GM21360 (cell line): Measurements from ENCODE around the gene IRF3.

Experiments used
- ATAC-seq: cut with Tn5 transposase; IDR thresholded peaks from one replicate; pipeline ENCODE4 v1.9.1; 2021; ENCODE audit warnings: mild to moderate bottlenecking, moderate library complexity; ENCODE audit not compliant: unreplicated experiment

The IRF3 gene

DNA sequence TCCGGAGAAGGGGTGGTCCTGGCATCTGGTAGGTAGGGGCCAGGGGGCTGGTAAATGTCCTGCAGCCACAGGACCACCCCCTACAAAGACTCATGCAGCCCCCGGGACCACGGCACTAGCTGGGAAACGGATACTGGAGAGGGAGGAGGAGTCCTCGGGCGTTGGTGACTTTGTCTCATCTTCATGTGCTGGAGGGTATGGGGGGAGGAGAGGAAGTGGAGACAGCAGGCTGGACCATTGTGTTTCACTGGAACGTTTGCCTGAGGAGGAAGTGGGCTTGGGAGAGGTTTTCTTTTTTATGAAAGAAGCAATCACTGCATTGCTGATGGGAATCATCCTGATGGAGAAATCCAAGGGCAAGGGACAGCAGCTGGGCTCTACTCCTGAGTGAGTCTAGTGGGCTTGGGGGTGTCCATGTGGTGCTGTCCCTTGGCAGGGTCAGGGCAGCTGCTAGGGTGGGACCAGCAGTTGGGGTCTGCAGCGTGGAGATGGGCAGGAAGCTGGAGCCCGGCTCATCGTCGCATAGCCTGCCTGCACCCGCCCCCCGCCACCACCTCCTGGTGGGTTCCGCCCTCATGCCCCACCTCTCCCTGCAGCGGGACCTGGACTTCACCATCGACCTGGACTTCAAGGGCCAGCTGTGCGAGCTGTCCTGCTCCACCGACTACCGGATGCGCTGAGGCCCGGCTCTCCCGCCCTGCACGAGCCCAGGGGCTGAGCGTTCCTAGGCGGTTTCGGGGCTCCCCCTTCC lies 22.1 kb upstream of the IRF3 start:
- ATAC-seq, result no peak

DNA sequence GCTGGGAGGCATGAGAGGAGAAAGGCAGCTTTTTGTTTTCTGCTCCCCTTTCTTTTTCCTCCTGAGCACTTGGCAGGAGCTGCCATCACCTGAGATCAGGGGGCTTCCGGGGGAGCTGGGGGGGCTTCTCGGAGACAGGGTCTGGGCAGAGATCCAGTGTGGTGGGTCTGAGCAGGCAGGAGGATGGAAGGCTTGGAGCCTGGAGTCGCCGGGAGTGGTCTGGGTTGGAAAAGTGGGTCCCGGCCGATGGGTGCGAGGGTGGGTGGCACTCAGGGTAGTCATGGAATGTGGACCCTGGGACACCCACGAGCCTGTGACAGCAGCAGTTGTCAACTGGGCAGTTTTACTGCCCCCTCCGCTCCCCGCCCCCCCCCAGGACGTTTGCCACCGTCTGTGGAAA lies 21.5 kb upstream of the IRF3 start:
- ATAC-seq, result no peak

DNA sequence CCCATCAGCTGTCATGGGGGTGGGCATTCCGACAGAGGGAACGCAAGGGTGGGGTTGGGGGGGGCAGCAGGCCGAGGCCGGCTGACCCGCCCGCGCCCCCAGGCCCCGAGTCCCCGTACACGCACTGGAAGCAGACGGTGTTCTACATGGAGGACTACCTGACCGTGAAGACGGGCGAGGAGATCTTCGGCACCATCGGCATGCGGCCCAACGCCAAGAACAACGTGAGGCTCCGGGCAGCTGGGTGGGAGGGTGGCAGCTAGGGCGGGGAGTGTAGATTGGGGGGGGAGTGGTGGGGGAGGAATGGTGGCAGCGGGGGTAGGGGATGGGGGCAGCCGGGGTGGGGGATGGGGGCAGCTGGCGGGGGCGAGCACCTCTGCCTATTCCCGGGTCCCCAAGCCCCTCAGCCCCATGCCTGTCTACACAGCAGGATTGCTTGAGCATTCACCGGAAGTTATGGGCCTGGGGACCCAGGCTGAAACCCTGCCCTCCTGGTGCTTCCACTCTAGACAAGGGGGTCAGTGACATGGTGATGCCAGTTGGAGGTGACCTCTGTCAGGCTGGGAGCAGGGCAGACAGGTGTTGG lies 20.9 kb upstream of the IRF3 start:
- no peak for ATAC-seq

DNA sequence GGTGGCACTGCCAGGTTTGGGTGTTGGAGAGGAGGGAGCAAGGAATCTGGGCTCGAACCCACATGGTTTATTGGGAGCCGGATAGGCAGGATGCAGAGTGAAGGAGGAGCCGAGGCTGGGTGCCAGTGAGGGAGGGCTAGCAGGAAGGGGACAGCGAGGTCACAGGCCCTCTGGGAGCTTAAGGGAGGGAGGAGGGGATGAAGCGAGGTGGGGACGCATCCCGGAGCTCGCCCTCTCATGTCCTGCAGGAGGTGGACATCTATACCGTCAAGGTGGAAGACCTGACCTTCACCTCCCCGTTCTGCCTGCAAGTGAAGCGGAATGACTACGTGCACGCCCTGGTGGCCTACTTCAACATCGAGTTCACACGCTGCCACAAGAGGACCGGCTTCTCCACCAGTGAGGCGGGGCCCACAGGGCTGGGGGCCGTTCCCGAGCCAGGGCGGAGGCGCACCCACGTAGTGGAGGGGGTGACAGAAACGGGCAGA lies 20.2 kb upstream of the IRF3 start:
- no peak for ATAC-seq

DNA sequence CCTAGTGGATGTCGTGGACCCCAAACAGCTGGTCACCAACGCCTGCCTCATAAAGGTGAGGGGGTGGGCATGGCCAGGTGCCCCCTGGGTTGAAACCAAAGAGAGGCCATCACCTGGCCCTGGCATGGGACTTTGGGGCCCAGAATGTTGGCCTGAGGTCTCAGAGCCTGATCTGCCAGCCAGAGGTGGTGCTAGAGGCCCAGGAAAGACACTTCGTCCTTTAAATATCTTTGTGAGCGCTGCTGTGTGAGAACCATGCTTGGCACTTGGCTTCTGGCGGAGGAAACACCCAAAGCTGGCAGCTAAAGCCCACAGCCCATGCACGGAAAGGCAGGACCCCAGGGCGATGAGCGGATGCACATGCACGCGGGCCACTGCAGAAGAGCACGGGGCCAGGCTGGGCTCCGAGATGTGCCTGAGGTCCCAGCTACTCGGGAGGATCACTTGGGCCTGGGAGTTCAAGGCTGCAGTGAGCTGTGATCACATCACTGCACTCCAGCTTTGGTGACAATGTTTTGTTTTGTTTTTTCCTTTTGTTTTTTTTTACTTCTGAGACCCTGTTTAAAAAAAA lies 19.4 kb upstream of the IRF3 start:
- no peak for ATAC-seq

DNA sequence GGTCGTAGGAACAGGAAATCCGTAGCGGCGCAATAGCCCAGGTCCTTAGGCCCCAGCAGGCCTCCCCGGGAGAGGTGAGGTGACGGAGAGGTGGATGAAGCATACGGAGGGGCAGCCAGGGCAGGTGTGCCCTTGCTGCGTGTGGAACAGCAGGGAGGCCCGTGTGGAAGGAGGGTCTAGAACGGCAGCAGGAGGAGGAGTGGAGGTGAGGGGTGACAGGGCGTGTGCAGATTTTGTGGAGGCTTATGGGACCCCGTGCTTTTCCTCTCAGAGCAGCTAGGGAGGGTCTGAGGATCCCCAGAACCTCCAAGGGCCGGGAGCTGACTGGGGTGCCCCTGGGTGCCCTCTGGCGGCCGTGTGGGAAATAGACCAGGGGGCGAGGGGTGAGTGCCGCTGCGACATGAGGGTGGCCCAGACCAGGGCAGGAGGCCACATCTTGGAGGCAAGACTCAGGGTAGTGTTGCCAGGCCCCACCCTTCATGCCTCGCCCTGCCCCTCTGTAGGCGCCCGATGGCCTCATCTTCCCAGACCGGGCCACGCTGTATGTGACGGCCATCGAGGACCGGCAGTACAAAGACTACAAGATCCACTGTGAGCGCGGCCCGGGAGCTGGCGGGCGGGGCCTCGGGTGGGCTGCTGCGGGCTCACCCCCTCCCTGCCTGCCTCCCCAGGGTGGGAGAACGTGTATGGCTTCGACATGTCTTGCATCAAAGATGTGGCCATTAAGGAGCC lies 18.8 kb upstream of the IRF3 start:
- no peak for ATAC-seq

DNA sequence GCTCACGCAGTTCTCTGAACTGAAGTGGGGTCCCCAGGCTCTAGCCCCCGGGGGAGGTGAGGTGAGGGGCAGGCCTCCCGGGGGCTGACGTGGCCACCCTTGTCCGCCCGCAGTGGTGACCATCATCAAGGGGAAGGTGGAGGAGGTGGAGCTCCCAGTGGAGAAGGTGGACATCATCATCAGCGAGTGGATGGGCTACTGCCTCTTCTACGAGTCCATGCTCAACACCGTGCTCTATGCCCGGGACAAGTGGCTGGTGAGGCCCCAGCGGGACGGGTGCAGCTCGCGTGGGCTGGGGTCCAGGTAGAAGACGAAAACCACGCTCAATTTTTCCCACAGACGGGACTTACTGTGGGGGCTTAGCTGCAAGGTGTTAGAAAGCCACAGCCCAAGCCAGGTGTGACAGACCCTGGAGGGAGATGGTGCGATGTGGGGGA lies 18.2 kb upstream of the IRF3 start:
- ATAC-seq, result no peak

DNA sequence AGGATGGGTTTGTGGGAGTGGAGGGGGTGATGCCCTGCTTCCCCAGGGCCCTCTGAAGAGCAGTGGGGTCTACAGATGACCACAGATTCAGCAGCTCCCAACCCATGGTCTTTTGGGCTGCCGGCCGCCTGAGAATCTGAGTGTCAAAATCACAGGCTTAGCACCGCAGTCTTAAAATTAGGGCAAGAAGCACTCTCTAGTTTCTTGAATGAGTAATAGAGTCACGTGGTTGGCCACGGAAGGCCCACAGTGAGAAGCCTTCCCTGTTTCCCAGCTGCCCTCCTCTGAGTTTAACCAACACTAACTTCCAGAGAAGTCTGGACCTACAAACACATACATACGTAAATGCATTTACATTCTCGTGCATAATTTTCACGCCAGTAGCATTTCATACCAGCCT lies 16.6 kb upstream of the IRF3 start:
- no peak for ATAC-seq

DNA sequence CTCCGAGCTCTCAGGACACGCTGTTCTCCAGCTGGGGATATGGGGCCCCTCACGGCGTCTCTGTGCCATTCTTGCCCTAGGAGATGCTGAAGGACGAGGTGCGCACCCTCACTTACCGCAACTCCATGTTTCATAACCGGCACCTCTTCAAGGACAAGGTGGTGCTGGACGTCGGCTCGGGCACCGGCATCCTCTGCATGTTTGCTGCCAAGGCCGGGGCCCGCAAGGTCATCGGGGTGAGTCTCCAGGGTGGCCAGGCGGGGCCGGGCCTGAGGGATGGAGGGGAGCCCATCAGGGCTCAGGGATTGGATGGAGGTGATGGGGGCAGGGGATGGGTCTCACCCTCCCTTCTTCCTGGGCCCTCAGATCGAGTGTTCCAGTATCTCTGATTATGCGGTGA lies 16.2 kb upstream of the IRF3 start:
- no peak for ATAC-seq

DNA sequence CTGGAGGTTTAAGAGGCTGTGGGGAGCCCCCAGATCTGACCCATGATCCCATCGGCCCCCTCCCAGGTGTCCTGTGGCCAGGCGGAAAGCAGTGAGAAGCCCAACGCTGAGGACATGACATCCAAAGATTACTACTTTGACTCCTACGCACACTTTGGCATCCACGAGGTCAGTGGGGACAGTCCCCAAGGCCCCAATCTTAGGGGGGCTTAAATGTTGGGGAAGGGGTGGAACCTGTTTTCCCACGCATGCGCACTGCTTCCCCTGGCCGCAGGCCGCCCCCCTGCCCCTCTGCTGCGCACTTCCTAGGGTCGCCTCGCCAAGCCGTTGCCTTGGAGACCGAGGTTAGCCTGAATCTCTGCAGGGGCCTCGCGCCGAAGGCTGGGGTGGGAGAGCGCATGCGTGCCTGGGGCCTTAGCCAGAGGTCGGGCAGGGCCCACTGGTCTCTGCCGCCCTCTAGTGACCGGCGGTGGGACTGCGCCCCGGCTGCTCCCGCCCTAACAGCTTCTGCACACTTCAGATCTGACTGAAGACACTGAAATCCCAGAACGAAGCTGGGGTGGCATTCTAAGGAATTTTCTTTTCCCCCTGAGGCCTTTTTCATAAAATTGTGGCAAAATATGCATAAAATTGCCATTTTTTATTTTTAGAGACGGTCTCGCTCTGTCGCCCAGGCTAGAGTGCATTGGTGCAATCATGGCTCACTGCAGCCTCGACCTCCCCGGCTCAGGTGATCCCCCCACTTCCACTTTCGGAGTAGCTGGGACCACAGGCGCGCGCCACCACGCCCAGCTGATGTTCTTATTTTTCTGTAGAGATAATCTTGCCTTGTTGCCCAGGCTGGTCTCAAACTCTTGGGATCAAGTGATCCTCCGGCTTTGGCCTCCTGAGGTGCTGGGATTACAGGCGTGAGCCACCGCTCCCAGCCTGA lies 15.0 kb upstream of the IRF3 start:
- ATAC-seq, result no peak

DNA sequence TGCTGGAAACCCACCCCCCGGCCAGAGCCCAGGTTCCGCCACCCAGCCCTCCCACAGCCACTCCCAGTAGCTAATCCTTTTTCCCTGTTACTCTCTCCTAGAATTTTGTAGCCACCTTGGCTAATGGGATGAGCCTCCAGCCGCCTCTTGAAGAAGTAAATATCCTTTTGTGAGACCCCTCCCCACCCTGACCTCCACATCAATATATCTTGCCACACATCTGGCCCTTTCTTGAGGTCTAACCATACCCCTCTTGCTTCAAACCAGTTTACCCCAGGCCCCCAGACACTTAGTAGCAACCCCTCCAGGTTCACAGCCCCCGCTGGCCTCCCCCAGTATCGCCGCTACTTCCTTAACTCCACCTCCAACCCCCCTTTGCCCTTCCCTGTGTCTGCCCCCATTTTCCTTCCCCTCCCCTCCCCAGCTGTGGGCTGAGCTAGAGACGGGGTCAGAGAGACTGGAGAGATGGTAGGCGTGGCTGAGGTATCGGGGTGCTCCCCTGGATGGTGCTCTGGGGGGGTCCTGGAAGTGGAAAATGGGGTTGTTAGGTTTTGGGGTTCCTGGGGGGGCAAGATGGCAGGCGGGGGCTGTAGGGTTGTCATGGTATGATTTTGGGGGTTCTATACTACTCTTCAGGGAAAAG lies 14.2 kb upstream of the IRF3 start:
- ATAC-seq, result no peak

DNA sequence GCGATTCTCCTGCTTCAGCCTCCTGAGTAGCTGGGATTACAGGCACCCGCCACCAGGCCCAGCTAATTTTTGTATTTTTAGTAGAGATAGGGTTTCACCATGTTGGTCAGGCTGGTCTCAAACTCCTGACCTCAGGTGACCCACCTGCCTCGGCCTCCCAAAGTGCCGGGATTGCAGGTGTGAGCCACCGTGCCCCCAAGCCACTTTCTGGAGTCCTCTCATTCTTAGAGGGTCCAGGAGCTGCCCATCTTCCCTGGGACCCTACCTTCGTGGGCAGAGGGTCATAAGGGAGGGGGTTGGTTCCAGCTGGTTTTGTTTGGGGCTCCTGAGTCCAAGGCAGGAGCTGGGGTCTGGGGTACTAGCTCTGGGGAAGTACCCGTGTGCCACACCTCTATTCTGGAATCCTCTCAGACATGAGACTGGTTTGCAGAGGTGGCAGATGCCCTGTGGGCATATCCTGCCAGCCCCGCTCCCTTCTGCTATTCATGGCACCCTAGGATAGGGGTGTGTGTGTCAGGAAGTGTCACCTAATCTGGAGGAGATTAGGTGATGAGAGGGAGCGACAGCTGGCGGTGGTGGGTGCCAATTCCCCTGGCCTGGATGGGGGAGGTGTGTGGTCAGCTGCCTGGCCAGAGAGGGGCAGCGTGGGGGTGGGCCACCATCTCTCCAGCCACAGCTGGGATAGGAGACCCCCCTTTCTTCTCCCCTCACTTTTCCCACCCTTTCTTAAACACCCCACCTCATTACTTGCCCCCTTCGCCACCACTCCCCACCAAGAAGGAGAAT lies 13.5 kb upstream of the IRF3 start:
- no peak for ATAC-seq

DNA sequence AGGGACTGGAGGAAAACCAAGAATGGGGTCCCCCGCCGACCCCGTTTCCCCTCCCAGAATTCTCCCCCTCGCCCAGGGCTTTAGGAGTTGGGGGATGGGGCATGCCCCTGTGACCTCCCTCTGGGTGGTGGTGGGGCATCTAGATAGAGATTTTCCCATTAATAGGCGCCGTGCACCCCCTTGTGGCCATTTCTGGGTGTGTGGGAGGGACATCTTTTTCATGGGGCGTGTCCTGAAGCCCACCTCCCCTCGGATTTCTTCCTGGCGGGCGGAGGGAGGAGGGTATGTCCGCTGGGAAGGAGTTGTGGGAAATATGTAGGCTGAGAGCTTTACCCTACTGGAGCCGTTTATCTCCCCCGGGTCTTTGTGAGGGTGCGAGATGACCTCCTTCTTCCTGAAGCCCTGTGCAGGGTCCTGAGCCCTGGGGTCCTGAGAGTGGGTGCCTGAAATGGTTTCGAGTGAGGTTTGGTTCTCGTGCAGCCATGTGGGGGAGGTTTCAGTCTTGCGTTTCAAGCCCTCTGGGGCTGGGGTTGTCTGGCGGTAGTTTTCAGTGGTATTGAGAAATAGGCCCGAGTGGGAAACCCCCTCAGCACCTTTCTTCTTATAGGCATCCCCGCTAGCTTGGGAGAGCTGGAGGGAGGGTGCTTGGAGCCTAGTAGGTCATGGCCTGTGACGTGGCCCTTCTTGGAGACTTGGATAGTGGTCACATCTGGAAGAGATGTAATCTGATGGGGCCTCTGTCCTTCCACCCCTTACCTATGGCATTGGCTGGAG lies 12.4 kb upstream of the IRF3 start:
- no peak for ATAC-seq

DNA sequence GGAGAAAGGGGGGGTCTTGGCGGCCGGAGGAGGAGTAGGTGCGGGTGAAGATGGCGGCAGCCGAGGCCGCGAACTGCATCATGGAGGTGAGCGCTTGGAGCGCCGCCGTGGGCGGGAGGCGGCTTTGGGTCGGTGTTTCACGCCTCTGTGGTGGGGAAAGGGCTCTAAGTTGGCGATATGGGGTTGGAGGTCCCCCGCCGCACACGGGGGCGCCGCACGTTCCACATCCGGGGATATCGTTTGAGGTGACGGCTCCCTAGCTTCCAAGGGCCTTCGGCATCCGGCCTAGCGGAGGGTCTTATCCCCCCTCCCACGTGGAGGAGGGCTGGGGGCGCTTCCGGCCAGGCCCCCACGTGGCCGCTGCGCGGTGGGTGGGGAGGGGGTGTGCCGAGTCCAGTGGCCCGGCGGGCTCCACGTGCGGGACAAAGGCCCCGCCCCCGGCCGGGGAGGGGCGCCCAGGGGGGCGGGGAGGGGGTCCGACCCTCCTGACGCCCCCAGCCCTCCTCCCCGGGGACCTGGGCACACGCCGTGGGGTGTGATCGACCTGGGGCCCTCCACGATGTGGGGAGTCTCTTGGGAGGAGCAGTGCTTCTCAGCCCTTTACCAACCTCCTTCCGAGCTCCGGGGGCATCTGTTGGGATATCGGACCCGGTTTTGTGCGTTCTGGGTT lies 11.7 kb upstream of the IRF3 start, which contains the start of gene PRMT1:
Gene PRMT1 (plus strand): TSS at position 41 of the 670 bp plus-strand sequence. CDS start 10 bp downstream, at position 51.
- ATAC-seq, result no peak

DNA sequence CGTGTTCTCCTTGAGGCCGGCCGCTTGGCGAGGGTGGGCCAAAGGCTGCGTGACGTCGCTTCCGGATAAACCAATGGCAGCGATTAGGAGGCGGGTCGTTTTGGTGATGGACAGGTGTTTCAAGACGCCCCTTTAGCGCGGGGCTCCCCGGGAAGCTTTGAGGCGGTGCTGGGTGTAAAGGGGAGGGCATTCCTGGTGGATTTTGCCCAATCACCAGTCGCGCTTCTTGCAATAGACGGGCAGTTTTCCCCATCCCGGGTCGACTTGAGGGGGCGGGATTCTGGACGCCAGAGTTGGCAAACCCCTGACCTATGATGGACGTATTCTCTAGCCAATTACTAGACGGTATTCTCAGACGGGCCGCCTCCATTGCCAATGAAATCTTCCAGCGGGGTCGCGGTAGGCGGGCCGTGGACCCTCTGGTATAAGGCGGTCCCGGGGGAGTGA lies 11.2 kb upstream of the IRF3 start:
- ATAC-seq, result peak; percentile 52

DNA sequence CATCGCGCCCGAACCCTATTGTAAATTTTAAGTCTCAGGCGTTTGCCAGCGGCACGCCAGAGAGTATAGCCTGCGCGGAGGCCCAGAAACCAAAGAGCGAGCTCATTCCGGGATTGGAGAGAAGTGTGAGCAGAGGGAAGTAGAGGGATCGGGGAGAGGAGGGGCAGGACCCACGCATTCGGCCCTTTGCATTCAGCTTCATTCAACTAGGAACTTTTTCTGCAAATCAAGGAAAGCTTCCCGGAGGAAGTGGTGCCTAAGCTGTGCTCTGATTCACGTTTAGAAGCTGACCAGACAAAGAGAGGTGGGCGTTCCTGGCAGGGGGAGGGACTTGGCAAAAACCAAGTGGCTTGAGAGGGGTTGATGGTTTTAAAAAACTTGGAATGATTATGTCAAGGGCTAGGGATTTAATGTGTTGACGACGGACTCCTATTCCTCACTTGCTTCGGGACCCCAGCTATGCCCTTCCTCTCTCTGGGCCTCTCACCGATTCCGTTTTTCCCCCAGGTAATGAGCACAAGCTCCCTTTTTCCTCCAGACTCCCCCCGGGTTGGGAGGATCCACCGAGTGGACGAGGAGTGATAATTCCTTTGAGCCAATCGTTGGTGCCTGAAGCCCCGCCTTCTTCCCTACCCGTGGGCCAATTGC lies 10.6 kb upstream of the IRF3 start:
- peak; percentile 21 for ATAC-seq
